Tibial artery (tissue), 4 donors: ENCODE results near the gene PLEKHG3.

Source experiments
- DNase-seq, 2 donors: peaks; one replicate each; pipeline ENCODE4 v3.0.0-alpha.2; 2019
- H3K27ac ChIP-seq, 2 donors: fragments of 200-600 bp; sonication (generic) in 1 of 2; 1 replicate in 1 of 2; 2 replicates in 1 of 2; pipeline ENCODE4 v1.5.1; 2018 to 2019; ENCODE audit warnings: mild to moderate bottlenecking in 1 of 2
- H3K27me3 ChIP-seq, 2 donors: fragments of 200-600 bp; sonication (generic) in 1 of 2; one replicate each; pipeline versions ENCODE4 v1.5.1 to v1.6.0; 2016 to 2019
- H3K36me3 ChIP-seq, 3 donors: fragments of 200-600 bp; sonication (generic) in 2 of 3; one replicate each; pipeline ENCODE4 v1.5.1; 2016 to 2019; ENCODE audit warnings: mild to moderate bottlenecking in 2 of 3
- H3K4me1 ChIP-seq, 4 donors: fragments of 200-600 bp; sonication (generic) in 2 of 4; 1 replicate in 3 of 4; 2 replicates in 1 of 4; pipeline ENCODE4 v1.5.1; 2016 to 2019
- H3K4me3 ChIP-seq, 2 donors: fragments of 200-600 bp; sonication (generic) in 1 of 2; 1 replicate in 1 of 2; 2 replicates in 1 of 2; pipeline ENCODE4 v1.5.1; 2018 to 2019; ENCODE audit warnings: mild to moderate bottlenecking in 2 of 2
- H3K9me3 ChIP-seq, 3 donors: fragments of 200-600 bp; sonication (generic) in 1 of 3; one replicate each; pipeline ENCODE4 v1.5.1; 2016 to 2019
- intact Hi-C: fragments of 100-400 bp; cut with DNase I; formaldehyde crosslinking; loops from one replicate; pipeline ENCODE4 v1.15.0; 2023; ENCODE audit warnings: low total_unique reads
- TF ChIP-seq, protein P1 (sequence below), 2 experiments: fragments of 200-600 bp in 1 of 2; fragments of 450-650 bp in 1 of 2; IDR thresholded peaks; one replicate each; pipeline ENCODE4 v1.5.1; 2017 to 2019; ENCODE audit warnings: antibody characterized with exemption in 2 of 2, mild to moderate bottlenecking in 1 of 2, moderate library complexity in 1 of 2

Gene PLEKHG3

DNA sequence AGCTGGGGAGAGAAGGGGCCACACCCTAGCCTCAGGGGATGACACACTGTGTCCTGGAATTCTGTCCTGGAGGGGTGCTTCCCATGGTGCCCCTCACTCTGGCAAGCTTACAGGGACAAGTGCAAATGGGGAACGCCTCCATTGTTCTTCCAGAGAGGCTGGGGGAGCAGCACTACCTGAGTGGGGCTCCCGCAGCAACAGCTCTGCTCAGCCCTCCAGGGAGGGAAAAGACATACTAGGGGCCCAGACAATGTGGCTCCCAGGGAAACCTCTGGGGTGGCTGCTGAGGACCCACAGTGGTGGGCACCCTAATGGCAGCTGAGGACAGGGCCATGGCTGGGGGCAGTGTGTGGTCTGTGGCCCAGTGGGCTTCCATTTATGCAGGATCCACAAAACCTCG is 69.4 kb downstream of the PLEKHG3 start:
- DNase-seq: no peak
- Histone ChIP-seq H3K4me1 (no peaks in the 10 kb centered on the region), H3K9me3 (no peaks in the 10 kb centered on the region), H3K4me3 (no peak overlapping the region), H3K27ac (no peak overlapping the region), H3K36me3 (no peaks in the 10 kb centered on the region), H3K27me3 (no peaks in the 10 kb centered on the region)
- TF ChIP-seq, protein P1, sequence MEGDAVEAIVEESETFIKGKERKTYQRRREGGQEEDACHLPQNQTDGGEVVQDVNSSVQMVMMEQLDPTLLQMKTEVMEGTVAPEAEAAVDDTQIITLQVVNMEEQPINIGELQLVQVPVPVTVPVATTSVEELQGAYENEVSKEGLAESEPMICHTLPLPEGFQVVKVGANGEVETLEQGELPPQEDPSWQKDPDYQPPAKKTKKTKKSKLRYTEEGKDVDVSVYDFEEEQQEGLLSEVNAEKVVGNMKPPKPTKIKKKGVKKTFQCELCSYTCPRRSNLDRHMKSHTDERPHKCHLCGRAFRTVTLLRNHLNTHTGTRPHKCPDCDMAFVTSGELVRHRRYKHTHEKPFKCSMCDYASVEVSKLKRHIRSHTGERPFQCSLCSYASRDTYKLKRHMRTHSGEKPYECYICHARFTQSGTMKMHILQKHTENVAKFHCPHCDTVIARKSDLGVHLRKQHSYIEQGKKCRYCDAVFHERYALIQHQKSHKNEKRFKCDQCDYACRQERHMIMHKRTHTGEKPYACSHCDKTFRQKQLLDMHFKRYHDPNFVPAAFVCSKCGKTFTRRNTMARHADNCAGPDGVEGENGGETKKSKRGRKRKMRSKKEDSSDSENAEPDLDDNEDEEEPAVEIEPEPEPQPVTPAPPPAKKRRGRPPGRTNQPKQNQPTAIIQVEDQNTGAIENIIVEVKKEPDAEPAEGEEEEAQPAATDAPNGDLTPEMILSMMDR (IDR thresholded peaks at IDR 0.05): no peak
- intact Hi-C loops: no loop called here

DNA sequence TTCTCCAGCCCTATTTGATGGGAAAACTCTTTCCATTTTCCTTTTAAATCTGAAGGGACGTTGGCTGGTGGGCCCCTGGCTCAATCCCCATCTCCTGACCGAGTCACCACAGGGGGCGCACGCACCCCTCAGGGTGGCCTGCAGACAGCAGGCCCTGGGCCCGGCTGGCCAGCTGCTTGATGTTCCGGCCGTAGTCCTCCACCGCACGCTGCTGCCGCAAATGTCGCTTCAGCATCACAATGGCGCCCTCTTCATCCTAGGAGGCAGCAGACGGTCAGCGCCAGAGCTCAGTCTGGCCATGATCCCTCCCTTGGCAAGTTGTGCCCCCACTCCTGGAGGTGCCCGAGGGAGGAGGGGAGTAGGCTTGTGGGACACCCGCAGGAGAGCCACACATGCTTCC is 70.0 kb downstream of the PLEKHG3 start:
- TF ChIP-seq, protein P1 (IDR thresholded peaks at IDR 0.05): no peak
- intact Hi-C loops: no loop called here
- Histone ChIP-seq H3K9me3 (no peaks in the 10 kb centered on the region), H3K4me1 (no peaks in the 10 kb centered on the region), H3K27ac (no peak overlapping the region), H3K4me3 (no peak overlapping the region), H3K36me3 (no peaks in the 10 kb centered on the region), H3K27me3 (no peaks in the 10 kb centered on the region)
- DNase-seq: peak in 1 of 2 donors; percentile 55

DNA sequence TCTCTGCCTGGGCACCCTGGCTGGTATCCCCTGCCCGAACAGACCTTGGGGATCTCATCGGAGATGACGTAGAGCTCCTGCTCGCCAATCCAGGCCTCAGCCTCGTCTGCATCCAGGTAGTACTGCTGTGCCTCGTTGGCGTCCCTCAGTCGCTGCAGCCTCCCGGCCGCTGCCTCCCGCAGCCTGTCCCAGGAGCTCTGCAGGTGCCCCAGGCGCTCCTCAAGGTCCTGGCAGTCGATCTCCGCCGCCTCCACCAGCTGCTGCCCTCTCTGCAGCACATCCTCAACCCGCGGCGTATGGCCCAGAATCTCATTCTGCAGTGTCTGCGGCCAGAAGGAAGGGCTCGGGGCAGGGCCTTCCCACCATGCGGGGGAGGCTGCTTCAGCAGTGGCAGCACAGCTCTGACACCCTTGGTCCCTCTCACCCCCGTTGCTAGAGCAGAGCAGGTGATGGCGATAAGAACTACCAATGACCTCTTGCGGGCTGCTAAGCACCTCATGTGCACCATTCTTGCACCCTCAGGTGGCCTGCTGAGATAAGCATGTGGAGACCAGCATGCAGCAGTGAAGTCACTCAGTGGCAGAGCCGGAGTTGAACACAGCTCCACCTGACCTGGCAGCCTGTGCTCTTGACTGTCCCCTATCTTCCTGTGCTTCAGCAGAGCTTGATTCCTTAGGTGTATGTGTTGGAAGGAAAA is 71.0 kb downstream of the PLEKHG3 start:
- DNase-seq: peak in 1 of 2 donors; percentile 45
- Histone ChIP-seq H3K27me3 (no peaks in the 10 kb centered on the region), H3K27ac (no peak overlapping the region), H3K9me3 (no peaks in the 10 kb centered on the region), H3K4me3 (no peak overlapping the region), H3K36me3 (no peaks in the 10 kb centered on the region), H3K4me1 (no peaks in the 10 kb centered on the region)
- TF ChIP-seq, protein P1 (IDR thresholded peaks at IDR 0.05): no peak
- intact Hi-C loops: no loop called here

DNA sequence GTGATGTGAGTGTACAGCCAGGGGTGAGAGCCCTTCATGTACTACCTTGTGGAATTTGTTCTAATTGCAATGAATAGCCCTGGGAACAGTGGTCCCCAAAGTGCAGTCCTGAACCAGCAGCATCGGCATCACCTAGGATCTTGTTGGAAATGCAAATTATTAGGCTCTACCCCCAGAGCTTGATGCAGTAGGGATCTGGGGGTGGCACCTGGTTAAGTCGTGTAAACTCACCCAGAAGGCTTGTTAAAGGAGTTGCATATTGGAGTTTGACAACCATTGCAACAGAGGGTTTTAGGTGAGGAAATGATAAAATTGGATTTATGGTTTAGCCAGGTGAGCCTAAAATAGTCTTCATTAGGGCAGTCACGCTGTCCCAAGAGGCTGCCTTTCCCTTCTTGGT is 73.2 kb downstream of the PLEKHG3 start:
- Histone ChIP-seq H3K27ac (no peak overlapping the region), H3K36me3 (no peaks in the 10 kb centered on the region), H3K27me3 (no peaks in the 10 kb centered on the region), H3K4me3 (no peak overlapping the region), H3K9me3 (no peaks in the 10 kb centered on the region), H3K4me1 (no peaks in the 10 kb centered on the region)
- DNase-seq: no peak
- TF ChIP-seq, protein P1 (IDR thresholded peaks at IDR 0.05): no peak
- intact Hi-C loops: no loop called here

DNA sequence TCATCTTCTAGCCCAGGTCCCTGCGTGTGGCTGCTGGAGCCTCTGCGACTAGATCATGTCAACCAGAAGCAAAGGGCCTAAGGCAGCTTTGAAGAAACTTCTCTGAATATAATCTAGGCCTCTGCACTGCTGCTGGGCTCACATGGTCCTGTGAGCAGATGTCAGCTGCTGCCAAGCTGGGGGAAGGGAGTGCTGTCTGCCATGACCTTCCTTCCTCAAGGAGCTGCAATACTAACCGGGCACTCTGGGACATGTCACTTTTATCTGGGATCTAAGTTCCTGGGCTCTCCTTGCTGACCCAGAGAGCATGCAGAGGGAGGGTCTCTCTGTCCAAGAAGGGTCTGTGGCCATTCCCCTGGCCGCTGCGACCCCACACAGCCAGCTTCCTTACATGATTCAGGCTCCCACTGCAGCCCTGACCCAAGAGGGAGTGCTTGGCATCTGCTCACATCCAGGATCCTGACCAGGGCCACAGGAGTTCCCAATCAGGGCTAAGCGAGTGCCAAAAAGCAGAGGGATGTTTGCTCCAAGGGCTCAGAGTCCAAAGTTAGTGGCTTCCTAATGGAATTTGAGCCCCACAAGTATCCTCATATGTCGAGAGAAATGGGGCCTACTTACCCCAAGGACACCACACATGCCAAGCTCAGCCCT is 74.0 kb downstream of the PLEKHG3 start:
- DNase-seq: no peak
- Histone ChIP-seq H3K36me3 (no peaks in the 10 kb centered on the region), H3K9me3 (no peaks in the 10 kb centered on the region), H3K27ac (no peak overlapping the region), H3K27me3 (no peaks in the 10 kb centered on the region), H3K4me1 (no peaks in the 10 kb centered on the region), H3K4me3 (no peak overlapping the region)
- TF ChIP-seq, protein P1 (IDR thresholded peaks at IDR 0.05): no peak
- intact Hi-C loops: no loop called here
